SK-N-SH treated with all-trans-retinoic acid at 6 μM for 48 hours (cell line): ENCODE results near the gene STK26.

ENCODE experiments used
- CSRNP3 ChIP-seq: fragments of 250-450 bp; sonication (Bioruptor Pico); IDR thresholded peaks from 2 replicates; pipeline ENCODE4 v1.5.1; 2021; ENCODE audit warnings: mild to moderate bottlenecking, moderate library complexity
- GLIS3 ChIP-seq: fragments of 250-450 bp; sonication (Bioruptor Pico); IDR thresholded peaks from 2 replicates; pipeline ENCODE4 v1.5.0; 2020; ENCODE audit warnings: mild to moderate bottlenecking, moderate library complexity

DNA sequence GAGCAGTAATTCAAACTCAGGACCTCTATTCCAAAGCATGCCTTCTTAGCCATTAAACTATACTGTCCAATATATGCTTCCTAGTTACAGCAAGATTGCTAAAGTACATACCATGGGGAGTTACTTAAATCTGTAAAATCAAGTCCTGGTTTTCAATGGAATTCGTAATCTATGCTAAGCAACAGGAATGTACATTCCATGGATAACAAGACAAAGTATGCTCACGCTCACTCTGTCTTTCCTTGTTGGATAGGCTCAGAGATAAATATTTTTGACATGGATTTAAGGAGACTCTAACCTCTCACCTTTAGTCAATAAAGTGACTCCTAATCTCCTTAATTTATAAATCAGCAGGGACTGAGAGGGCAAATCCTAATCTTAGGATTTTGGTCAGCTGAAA lies 47.3 kb upstream of the STK26 start:
- TF ChIP-seq CSRNP3 (CRISPR knock-in tag): no peak
- TF ChIP-seq GLIS3 (CRISPR knock-in tag): no peak
